Breast epithelium (tissue), 3 donors: Measurements from ENCODE around the gene ADPRH.

ENCODE experiments used
- POLR2A ChIP-seq: fragments of 450-650 bp; IDR thresholded peaks from one replicate; pipeline ENCODE4 v1.6.1; 2016; ENCODE audit warnings: antibody characterized with exemption, mild to moderate bottlenecking, moderate library complexity
- POLR2AphosphoS5 ChIP-seq, 3 donors: sonication (generic); formaldehyde crosslinking; IDR thresholded peaks; one replicate each; pipeline ENCODE4 v1.6.1; 2017; ENCODE audit warnings: antibody characterized with exemption in 3 of 3
- TF ChIP-seq, protein P1 (sequence below), 3 donors: fragments of 450-650 bp; IDR thresholded peaks; one replicate each; pipeline ENCODE4 v1.5.1; 2016 to 2017; ENCODE audit warnings: antibody characterized with exemption in 3 of 3, mild to moderate bottlenecking in 3 of 3, moderate library complexity in 3 of 3

DNA sequence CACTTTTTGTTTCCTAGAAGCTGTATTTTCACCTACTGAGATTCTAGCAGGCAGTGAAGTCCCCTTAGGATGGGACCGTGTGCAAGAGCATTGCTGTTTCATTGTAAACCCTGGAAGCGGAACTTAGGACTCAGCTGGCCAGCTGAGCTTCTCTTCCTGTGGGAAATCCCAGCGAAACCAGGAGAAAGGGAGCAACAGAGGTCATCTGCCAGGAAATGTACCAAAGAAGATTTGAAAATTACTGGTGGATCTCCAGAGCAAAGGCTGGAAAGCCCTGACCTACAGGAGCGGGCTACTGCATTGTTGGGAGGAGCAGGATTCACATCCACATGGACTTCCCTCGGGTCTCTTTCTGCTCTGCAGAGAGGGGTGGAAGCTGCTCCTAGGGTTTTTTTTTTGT lies 7.6 kb upstream of the ADPRH start:
- TF ChIP-seq, protein P1, sequence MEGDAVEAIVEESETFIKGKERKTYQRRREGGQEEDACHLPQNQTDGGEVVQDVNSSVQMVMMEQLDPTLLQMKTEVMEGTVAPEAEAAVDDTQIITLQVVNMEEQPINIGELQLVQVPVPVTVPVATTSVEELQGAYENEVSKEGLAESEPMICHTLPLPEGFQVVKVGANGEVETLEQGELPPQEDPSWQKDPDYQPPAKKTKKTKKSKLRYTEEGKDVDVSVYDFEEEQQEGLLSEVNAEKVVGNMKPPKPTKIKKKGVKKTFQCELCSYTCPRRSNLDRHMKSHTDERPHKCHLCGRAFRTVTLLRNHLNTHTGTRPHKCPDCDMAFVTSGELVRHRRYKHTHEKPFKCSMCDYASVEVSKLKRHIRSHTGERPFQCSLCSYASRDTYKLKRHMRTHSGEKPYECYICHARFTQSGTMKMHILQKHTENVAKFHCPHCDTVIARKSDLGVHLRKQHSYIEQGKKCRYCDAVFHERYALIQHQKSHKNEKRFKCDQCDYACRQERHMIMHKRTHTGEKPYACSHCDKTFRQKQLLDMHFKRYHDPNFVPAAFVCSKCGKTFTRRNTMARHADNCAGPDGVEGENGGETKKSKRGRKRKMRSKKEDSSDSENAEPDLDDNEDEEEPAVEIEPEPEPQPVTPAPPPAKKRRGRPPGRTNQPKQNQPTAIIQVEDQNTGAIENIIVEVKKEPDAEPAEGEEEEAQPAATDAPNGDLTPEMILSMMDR (IDR thresholded peaks at IDR 0.05): no peak
- no peak for TF ChIP-seq POLR2A
- no peak for TF ChIP-seq POLR2AphosphoS5 (IDR thresholded peaks at IDR 0.05)
